Stimulated activated naive CD4-positive, alpha-beta T cell (primary cell): ENCODE data around the gene SORCS3.
A peak's percentile ranks its signal among the peaks of the same experiment; 100 is the strongest.

Experiments
- DNase-seq, 6 experiments: peaks; one replicate each; lab custom pipeline; 2025; lab: John Stamatoyannopoulos, UW

The SORCS3 gene

DNA sequence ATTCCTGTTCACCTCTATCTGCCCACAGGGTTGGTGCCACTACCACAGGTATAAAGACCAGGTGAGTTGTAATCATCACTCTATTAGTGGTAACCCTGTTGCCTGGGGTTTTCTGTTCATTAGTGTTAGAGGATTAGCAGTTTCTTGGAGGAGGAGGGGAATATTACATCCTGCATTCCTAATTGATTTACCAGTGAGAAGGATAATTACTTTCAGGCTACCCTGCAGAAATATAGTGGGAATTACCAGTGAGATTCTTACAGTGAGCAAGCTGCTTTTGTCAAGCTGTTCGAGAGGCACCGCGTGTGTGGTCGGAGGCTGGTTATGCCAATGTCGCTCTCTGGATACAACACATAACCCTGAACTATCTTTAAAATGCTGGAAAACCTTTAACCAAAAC, 280.7 kb downstream of the SORCS3 start:
- no peak for DNase-seq

DNA sequence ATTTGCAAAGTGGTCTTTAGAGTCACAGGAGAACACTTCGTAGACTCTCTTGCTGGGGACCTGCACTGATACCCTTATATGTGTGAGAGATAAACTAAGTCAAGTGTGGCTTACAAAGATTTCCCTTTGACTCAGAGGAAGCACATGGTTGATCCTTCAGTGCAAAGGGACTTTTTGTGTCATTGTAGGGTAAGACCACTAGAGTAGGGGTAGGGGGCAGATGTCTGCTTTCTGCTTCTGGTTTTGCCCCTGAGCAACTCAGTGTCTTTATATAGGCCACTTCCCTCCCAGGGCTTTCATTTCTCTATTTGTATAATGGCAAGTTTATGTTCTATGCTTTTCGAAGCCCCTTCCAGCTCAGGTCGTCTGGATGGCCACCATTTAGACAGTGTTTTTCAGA, 281.7 kb downstream of the SORCS3 start:
- DNase-seq, result no peak

DNA sequence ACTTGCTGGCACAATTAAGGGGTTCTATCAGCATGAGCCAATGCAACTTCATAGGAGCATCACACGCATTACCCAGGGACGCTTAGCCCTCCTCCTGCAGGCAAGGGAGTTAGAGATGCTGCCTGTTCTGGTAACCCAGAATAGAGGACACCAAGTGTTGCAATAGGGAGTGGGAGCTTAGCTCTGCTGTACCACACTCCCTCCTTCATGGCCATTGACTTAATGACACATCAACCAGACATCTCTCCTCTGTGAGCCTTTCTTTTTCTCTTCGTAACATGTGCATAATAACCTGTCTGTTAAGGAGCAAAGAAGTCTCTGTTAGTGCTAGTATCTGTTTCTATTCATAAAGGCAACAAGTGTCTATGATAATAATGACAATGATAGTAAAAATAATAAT, 282.4 kb downstream of the SORCS3 start:
- DNase-seq, result no peak

DNA sequence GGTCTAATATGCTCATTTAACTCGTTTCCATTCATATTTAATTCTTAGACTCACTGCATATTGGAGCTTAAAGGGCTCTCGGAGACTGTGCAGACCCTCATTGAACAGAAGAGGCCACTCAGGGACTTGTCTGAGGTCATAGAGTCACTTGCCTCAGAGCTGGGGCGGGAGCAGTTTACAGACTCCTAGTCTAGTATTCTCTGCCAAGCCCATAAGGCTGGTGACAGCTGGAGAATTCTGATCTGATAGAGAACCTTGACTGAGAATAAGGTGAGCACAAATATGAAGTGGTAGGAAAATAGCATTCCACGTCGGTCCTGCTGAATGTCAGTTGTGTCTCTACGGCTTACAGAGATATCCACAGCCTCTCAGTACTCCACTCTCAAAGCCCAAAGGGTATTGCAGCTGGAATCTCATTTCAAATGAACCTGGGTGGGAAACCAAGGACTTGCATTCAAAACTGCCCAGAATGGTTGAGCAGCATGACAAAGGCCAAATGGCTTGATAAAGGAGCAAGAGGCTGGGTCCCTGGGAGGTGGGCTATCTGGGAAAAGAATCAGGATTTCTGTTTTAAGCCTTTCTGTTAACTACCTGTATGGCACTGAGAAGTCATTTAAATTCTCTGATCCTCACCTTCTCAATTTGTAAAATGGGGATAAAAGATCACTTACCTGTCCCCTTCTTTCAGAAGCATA, 283.2 kb downstream of the SORCS3 start:
- DNase-seq, result no peak

DNA sequence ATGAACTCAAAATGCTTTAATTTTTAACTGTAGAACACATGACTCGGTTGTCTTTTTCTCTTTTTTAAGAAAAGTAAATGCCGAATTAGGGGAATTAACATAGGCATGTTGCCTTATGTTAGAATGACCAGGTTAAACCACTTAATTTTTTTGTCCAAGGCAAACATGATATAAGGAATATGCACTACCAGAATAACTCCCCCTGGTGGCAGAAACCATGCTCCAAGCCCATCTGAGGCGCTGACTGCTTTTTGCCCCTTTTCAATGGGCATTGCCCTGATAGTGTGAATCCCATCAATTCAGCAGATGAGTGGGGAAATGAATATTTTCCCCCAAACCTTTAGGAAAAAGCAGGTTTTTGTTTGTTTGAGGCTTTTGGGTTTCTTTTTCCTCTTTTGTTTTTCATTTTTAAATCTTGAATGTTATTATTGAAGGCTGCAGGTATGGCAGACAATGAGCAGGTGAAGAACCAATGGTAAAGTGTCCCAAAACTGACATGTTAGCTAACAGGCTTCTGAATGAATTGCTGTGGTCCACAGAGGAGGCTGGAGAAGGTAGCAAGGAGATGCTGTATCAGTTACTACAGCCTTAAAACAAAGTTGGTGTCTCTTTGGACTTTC, 284.3 kb downstream of the SORCS3 start:
- peak in 2 of 6 experiments; percentile 2 to 23 for DNase-seq

DNA sequence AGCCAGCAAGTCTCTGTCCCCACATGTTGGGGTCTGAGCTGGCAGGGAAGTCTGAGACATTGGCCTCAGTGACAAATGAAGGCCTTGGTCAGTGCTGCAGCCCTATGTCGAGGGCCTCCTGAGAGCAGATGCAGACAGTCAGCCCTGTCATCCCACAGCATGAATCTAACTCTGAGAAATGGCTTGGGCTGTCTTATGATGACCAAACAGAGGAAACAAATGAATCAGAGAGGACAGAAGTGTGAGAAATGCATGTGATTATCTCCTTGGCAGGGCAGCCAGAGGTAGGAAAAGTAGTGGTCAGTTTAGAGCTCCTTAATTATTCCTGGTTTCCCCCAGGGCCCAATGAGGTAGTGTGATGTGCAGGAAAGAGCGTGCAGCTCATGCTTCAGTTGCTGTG, 287.6 kb downstream of the SORCS3 start:
- DNase-seq, result no peak

DNA sequence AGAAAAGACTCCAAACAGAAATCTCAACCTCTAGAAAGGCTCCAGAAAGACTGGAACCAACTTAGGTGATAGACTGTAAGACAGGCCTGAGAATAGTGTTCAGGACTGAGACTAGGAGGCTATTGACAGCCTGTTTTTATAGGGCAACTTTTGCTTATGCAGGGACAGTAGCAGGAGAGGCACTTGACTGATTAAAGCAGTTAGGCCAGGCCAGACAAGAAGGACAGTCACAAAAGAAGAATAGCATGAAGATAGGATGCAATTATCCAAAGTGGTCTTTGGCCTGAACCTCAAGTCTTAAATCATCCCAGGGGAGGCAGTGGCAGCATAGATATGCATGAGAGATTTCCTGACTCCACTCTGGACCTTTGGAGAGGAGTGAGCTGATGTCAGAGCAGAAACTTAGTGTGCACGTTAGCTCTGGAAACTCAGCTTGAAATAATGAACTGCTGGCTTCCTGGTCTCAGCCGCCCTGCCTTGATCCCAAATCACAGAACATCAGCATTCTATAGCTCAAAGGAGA, 290.6 kb downstream of the SORCS3 start:
- DNase-seq, result no peak

DNA sequence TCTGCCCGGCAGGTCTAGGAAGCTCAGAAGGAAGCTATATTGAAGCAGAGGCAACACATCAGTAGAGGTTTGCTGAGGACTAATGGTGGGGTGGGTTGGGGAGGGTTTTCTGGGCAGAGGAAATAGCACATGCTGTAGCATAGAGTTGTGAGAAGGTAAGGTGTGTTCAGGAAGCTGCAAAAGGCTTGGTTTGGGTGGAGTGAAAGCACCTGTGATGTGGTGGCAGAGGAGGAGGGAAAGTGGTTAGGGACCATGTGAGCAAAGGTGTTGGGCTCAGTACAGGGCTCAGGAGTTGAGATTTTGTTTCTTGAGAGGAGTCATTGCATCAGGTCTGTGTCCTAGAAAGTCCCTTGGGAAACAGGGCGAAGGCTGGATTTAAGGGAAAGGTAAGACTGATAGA, 294.6 kb downstream of the SORCS3 start:
- peak in 3 of 6 experiments; percentile 56 to 71 (median 69) for DNase-seq

DNA sequence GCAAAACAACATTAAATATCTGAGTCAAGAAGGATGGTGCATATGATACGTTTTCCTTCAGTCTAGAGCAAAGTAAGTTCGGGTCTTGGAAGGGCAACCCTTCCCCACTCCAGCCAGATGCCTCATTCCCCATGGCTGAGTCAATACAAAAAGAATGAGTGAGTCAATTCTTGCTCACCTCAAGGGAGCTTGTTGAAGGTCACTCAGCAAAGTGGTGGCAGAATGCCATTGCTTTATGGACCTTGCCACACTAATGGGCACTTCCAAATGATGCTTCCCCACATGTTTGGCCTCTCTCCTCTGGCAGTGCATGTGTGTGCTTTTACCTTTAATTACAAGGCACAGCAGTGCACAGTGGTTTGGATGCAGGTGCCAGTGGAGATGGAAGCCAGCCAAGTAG, 296.5 kb downstream of the SORCS3 start:
- no peak for DNase-seq

DNA sequence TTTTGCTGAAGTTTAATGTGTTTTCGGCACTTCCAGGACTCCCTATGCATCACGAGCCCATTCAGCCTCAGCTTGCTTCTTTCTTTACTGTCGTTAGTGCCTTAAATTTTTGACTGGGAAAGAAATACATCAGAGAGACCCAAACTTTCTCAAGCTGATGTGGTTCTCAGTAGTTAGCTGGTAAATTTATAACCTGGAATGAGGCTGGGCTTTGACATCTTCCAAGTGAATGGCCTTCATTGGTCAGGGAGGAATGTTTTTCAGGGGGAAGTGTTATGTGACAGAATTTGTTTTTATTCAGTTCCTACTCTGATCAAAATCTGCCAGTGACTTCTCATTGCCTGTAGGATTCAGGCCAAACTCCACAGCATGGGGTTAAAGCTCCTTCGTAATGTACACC, 296.9 kb downstream of the SORCS3 start:
- no peak for DNase-seq

DNA sequence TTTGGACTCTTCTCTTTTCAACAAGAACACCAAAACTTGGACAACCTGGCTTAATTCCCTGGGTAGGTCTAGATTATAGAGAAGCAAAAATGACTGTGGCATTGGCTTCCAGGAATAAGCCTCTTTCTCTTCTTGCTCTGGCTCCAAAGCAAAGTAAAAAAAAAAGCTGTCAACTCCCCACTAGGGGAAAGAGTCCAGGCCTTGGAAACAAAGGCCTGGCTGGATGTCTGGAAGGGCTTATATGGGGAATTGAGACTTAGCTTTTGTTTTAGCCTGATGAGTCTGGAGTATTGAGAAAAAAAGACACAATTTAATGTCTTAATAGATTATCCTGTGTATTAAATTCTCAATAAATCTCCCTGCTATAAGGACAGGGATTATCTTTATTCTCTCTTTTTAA, 300.6 kb downstream of the SORCS3 start:
- DNase-seq, result no peak

DNA sequence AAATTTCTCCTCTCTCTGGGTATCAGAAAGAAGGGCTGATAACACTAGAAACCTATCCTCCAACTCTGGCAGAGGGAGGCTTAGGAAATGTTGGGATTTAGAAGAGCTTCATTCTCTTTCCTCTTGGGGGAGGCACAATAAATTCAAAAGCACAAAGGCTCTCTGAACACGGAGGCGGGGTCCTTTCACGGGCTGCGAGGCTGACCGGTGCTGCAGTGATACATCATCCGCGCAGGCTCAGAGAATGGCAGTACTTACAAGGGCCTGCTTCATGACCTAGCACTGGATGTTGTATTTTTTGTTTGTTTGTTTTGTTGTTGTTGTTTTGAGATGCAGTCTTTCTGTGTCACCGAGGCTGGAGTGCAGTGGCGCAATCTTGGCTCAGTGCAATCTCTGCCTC, 306.2 kb downstream of the SORCS3 start:
- no peak for DNase-seq

DNA sequence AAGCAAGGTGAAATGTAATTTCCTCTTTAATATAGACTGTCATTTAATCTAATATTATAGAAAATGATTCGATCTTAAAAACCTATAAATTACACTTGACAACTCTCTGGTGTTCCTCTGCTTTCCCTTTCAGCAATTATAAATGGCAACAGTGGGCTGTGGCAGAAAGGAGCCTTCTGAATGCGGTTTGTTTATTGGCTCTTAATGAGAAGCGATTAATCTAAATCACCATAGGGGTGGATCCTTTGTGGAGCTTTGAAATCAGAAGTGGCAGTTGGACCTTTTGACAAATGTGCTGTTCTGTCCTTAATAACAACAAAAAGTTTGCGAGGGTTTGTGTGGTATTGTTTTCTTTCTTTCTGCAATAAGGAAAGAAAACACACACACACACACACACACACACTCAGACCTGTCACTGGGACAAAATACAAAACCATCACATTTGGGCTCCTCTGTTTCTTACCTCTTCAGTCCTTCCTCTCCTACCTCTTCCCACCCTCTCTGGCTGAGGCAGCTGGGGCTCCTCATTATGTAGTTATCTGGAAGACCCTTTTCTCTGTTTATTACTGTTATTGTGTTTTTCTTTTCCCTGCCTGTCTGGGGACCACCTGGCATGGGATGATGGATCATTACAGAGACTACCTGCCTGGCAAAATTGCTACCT, 316.2 kb downstream of the SORCS3 start:
- DNase-seq, result no peak

DNA sequence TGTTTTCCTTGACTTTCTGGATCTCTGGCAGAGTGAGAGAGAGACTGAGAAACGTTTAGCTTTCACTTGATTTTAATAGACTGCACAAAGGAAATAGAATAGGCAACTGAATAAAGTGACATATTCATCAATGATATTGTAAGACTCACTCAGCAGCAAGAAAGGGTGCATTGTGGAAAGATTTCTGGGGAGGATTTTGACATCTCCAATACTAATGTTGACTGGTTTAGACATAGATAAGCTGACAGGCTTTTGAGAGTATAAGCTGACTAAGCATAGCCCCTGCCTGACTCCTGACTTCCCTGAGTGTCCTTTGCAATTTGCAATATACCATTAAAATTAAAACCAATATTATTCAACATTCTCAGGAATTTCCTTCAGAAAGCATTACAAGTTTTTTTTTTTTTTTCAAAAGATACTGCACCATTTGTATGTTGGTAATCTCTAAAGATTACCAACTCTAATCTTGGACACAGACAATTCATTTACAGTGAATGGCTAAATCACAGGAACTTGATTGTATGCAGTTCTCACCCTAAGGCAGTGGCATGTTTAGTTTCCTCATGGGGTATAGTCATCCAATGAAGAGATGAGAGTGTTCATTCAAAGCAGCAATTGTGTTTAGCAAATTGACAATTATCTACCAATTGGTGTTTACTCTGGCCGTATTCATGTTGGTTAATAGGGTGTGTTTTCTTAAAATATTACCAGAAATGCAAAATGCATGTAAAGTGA, 325.6 kb downstream of the SORCS3 start:
- no peak for DNase-seq

DNA sequence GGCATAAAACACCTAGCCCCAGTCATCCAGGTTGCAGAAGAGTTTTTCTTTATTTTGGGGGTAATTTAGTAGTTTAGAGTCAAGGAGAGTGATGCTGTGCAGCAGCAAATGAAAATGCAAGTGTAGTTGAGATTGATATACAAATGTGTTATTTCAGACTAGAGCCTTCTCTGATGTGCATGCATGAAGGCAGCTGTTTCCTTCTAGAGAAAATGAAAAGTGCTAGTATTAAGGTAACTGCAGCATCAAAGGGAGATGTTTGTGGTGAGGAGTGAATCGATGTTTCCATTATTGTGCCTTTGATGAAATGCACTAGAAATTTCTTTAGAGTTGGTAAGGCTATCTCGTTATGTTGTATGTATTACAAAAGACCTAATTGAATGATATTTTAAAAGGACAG, 339.3 kb downstream of the SORCS3 start:
- peak in 3 of 6 experiments; percentile 8 to 36 (median 22) for DNase-seq

DNA sequence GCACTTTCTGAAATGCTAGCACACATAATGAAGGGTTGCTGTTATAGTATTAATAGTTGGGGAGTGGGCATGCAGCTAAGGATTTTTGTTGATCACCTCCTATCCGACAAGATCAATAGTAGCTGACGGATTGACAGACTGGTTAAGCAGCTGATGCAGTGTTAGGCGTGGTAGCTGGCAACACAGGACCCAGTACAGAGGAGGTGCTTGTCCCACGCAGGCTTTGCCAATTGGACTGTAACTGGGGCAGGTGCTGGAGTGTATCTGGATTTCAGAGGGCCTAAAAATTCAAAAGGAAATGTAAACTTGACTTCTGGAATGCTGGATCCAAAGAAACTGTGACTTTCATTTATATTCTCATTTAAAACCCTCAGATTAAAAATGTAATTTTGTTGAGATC, 340.9 kb downstream of the SORCS3 start:
- DNase-seq, result no peak

DNA sequence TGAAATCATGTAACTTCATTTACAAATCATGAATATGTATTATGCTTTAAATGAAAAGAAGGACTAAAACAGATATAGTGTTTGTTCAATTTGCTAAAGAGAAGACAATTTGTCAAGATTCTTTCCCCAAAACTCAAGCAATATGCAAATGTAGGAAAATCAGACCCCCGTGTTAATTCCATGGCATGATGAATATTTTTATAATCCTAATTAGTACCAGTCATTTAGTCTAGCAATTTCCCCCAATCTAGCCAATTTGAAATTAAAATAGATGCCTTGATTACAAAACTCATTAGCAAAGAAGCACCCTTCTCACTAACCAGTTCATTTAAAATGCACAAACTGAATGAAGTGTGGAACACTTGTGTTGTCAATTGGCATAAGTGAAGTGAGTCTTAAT, 347.6 kb downstream of the SORCS3 start:
- DNase-seq, result no peak

DNA sequence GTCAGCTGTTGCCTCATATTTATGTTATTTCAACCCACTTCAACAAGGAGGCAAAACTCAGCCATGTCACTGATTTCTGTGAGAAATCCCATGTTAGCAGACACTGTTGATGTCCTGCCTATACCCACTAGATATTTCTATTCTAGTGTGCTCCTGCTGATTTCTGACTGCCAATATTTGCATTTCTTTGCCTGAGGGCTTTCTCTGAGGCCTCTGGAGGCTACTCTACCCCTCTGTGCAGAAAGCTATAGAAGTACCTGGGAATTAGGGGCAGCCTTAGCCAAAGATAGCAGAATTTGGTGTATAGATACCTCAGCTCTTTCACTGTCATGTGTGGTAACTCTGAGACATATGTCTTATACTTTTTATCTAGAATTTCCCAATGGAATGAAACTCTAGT, 348.8 kb downstream of the SORCS3 start:
- DNase-seq, result no peak

DNA sequence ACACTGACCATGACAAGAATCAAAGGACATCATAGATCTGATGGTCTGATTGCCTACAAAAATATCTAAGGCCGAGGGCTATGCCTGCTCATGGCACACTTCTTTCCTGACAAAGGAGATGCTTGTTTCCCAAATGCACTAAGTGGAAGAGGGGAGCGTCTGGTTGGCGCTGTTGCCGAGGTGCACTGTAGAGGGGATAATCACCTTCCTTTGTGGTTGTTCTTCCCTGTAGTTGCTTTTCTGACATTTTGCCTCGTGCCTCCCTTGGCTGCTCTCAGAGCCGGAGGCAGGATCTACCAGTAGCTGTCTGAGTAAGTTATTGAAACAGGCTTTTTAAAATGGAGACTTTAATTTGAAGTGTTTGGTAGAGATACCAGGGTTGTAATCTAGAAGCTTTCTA, 352.0 kb downstream of the SORCS3 start:
- no peak for DNase-seq

DNA sequence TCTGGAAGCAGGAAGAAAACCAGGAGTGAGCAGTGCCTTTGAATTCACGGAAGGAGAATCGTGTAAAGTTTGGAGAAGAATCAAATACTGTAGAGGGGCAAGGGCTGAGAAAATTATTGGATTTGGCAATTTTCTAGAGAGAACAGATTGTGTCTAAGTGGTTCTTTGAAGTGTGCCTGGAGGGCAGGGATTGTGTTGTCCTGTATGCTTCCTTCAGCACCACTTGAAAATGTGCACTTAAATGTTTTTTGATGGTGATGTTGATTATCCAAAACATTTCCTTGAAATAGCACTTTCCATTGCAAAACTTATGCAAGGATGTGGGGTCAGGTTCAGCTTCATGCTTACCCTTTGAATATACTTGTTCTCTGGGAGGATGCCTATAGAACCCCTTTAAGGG, 360.2 kb downstream of the SORCS3 start:
- DNase-seq, result no peak

DNA sequence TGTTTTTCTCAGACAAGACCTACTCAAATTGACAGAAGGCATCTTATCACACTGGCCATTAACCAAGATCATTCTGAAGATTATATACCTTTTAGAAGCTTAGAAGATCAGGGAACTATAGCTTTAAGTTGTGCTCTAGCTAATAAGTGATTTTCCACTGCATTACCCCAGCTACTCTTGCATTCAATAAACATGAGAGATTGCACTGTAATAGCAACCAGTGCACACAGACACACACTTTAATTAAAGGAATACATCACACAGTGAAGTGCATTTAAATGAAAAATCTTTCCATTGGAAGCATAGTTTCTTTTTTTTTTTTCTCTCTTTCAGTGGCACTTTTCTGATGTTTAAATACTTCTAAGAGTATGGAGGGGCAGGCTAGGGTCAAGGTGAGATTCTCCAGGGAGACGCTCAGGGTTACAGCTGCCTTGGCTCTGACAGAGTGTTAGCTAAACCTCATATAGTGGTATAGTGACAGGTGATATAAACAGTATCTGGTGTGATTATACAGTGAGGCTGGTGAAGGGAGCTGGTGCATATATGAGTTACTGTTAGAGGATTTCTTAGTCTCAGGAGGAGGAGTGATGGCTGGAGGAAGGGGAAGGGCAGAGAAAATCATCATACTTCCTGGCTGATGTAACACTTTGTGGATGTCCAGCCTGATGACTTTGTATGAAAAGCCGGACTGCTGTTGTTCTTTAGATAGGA, 369.5 kb downstream of the SORCS3 start:
- DNase-seq, result no peak

DNA sequence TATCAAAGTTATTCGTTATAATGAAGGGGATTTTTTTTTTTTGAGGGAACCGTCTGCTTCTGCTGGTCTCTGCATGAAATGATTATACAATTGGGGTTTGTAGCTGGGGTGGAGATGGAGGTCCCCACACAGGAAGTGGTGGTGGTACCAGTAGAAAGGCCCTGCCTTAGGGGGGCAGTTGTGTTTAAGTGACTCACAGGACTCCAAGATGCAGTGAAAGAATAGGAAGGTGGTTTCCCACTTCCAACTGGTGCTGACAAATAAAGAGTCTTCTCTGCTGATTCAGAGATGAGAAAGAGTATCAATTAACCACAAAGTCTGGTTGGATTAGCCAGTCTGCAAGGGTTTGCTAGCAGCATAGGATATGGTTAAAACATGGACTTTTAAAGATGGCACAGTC, 376.0 kb downstream of the SORCS3 start:
- no peak for DNase-seq
